Choroid plexus epithelial cell (primary cell): ENCODE measurements around the gene LACRT.

Experiments
- DNase-seq: peaks from one replicate; pipeline ENCODE4 v3.0.0-alpha.2; 2010; ENCODE audit warnings: low read depth
- H3K4me3 ChIP-seq: 2 replicates; pipeline ENCODE4 v1.5.1; 2011; ENCODE audit warnings: low read depth, mild to moderate bottlenecking, control low read depth, low read length, moderate library complexity
- TF ChIP-seq, protein P1 (sequence below): conservative IDR thresholded peaks from 2 replicates; pipeline ENCODE4 v1.5.1; 2011; ENCODE audit warnings: low read depth, mild to moderate bottlenecking, control low read depth, inconsistent platforms, low read length, moderate library complexity

Gene LACRT

DNA sequence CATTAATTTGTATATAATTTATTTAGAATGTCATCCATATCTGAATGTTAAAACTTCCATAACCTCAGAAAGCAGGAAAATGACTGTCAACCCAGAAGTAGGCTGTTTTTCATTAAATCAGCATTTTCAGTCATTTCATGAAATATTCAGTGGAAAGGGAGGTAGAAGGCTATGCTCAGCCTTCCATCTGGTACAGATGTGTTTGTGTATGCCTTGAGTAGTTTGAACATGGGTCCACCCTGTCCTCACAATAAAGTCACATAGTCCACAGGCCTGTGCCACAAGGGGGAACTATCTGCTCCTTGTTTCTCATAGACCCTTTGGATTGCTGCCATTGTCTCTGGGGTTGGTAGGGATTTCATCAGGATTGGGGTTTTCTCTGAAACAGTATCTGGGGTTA, 9.1 kb downstream of the LACRT start:
- no peak for DNase-seq
- no peak overlapping the region for H3K4me3 ChIP-seq
- TF ChIP-seq, protein P1, sequence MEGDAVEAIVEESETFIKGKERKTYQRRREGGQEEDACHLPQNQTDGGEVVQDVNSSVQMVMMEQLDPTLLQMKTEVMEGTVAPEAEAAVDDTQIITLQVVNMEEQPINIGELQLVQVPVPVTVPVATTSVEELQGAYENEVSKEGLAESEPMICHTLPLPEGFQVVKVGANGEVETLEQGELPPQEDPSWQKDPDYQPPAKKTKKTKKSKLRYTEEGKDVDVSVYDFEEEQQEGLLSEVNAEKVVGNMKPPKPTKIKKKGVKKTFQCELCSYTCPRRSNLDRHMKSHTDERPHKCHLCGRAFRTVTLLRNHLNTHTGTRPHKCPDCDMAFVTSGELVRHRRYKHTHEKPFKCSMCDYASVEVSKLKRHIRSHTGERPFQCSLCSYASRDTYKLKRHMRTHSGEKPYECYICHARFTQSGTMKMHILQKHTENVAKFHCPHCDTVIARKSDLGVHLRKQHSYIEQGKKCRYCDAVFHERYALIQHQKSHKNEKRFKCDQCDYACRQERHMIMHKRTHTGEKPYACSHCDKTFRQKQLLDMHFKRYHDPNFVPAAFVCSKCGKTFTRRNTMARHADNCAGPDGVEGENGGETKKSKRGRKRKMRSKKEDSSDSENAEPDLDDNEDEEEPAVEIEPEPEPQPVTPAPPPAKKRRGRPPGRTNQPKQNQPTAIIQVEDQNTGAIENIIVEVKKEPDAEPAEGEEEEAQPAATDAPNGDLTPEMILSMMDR: no peak

- H3K4me3 ChIP-seq: no peak overlapping the region
- TF ChIP-seq, protein P1: no peak
- peak; percentile 52 for DNase-seq
Measured at GRCh38 chr12:54624315-54625279, 10.1 kb downstream of the LACRT start.

GRCh38 chr12:54622463-54623183, 12.1 kb downstream of the LACRT start:
- TF ChIP-seq, protein P1: peak; percentile 43
- DNase-seq: peak; percentile 39
- no peak overlapping the region for H3K4me3 ChIP-seq

DNA sequence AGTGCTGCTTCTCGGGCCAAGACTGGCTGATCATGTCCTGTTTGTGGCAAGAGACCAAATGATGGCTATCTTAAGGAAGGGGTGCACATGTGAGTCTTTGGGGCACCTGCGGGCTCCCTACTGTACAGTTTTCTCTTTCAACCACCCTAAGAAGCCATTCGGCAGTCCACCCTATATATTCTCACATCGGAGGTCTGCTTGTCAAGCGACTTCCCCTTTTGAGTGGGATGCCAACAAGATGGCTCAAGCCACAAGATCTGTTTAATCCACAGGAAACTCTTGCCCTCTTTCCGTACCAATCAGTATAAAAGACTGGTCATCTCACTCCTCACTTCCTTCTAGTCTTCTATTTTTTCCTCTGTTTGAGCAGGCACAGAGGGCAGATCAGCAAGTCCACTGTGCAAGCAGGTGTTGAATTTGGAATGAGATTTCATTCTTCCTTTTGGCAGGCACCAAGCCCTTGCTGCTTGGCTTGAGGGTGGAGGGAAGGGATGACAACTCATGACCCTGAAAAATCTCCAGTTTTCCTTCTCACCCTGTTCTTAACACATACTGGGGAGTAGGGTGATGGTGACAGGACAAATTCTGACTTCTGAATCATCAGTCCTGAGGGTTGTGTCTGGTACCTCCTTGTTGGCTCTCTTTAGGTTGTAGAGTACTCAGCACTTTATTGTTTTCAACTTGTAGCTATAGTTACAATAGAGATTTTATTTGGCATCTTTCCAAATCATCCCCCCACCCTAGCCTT, 17.6 kb downstream of the LACRT start:
- no peak overlapping the region for H3K4me3 ChIP-seq
- no peak for DNase-seq
- TF ChIP-seq, protein P1: no peak

- TF ChIP-seq, protein P1: no peak
- DNase-seq: no peak
- H3K4me3 ChIP-seq: no peak overlapping the region
Measured at GRCh38 chr12:54612225-54612750, 22.4 kb downstream of the LACRT start.

- no peak for DNase-seq
- TF ChIP-seq, protein P1: no peak
- no peak overlapping the region for H3K4me3 ChIP-seq
Measured at GRCh38 chr12:54611715-54612149, 23.0 kb downstream of the LACRT start.
